Activated CD4-positive, CD25-positive, alpha-beta regulatory T cell treated with anti-CD3 and anti-CD28 coated beads, Interleukin-2, amount 50 U/mL, for 16 hours (primary cell): ENCODE data around the gene PDK2.

Source experiments
- DNase-seq: peaks from one replicate; pipeline ENCODE4 v3.0.0-alpha.2; 2020; ENCODE audit warnings: low read depth, low spot score

The PDK2 gene

GRCh38 chr17:50100480-50100883 is 5.3 kb downstream of the PDK2 start:
- DNase-seq = no peak

GRCh38 chr17:50100921-50101345 is 5.8 kb downstream of the PDK2 start:
- no peak for DNase-seq

GRCh38 chr17:50101346-50102163 is 6.4 kb downstream of the PDK2 start:
- no peak for DNase-seq

- no peak for DNase-seq
Measured at GRCh38 chr17:50102164-50102991, 7.2 kb downstream of the PDK2 start.

- no peak for DNase-seq
Measured at GRCh38 chr17:50103252-50103651, 8.1 kb downstream of the PDK2 start.

GRCh38 chr17:50103941-50104340 is 8.8 kb downstream of the PDK2 start:
- no peak for DNase-seq

GRCh38 chr17:50105811-50106210 is 10.7 kb downstream of the PDK2 start:
- no peak for DNase-seq

- no peak for DNase-seq
Measured at GRCh38 chr17:50106393-50107131, 11.4 kb downstream of the PDK2 start.

- no peak for DNase-seq
Measured at GRCh38 chr17:50107790-50108414, 12.8 kb downstream of the PDK2 start.

GRCh38 chr17:50108556-50108955 is 13.4 kb downstream of the PDK2 start:
- no peak for DNase-seq

- no peak for DNase-seq
Measured at GRCh38 chr17:50109207-50109606, 14.1 kb downstream of the PDK2 start.

GRCh38 chr17:50109785-50110184 is 14.6 kb downstream of the PDK2 start:
- DNase-seq = no peak

GRCh38 chr17:50110591-50111349 is 15.6 kb downstream of the PDK2 start:
- no peak for DNase-seq

- DNase-seq = no peak
Measured at GRCh38 chr17:50111673-50112655, 16.8 kb downstream of the PDK2 start.

GRCh38 chr17:50112694-50113093 is 17.5 kb downstream of the PDK2 start:
- no peak for DNase-seq

GRCh38 chr17:50113624-50114320 is 18.6 kb downstream of the PDK2 start:
- DNase-seq = no peak

GRCh38 chr17:50114401-50114800 is 19.2 kb downstream of the PDK2 start:
- DNase-seq = no peak

- DNase-seq = no peak
Measured at GRCh38 chr17:50114849-50115357, 19.8 kb downstream of the PDK2 start.

- no peak for DNase-seq
Measured at GRCh38 chr17:50115756-50116155, 20.6 kb downstream of the PDK2 start.
